SU-DHL-6 (cell line): ENCODE measurements around the gene CD8A.
"Not testable (repeated sequence)": the region's sequence is repeated elsewhere in the genome, so short reads cannot be mapped to it uniquely, and the experiment has no call there.

Experiments
- EZH2phosphoT487 ChIP-seq: fragments of 200-600 bp; sonication (generic), shearing (Covaris generic); conservative IDR thresholded peaks from 2 replicates; pipeline ENCODE4 v1.6.1; 2018; ENCODE audit warnings: mild to moderate bottlenecking, antibody characterized with exemption, low read length, moderate library complexity, mixed read lengths
- TF ChIP-seq, protein P1 (sequence below): fragments of 200-600 bp; sonication (generic); IDR thresholded peaks from one replicate; pipeline ENCODE4 v1.5.1; 2017; ENCODE audit warnings: antibody characterized with exemption, mild to moderate bottlenecking, low read length, moderate library complexity; ENCODE audit not compliant: insufficient read depth, poor library complexity, severe bottlenecking

- TF ChIP-seq, protein P1, sequence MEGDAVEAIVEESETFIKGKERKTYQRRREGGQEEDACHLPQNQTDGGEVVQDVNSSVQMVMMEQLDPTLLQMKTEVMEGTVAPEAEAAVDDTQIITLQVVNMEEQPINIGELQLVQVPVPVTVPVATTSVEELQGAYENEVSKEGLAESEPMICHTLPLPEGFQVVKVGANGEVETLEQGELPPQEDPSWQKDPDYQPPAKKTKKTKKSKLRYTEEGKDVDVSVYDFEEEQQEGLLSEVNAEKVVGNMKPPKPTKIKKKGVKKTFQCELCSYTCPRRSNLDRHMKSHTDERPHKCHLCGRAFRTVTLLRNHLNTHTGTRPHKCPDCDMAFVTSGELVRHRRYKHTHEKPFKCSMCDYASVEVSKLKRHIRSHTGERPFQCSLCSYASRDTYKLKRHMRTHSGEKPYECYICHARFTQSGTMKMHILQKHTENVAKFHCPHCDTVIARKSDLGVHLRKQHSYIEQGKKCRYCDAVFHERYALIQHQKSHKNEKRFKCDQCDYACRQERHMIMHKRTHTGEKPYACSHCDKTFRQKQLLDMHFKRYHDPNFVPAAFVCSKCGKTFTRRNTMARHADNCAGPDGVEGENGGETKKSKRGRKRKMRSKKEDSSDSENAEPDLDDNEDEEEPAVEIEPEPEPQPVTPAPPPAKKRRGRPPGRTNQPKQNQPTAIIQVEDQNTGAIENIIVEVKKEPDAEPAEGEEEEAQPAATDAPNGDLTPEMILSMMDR: not testable (repeated sequence)
- TF ChIP-seq EZH2phosphoT487: not testable (repeated sequence)
Measured at GRCh38 chr2:86741889-86742498, 48.7 kb downstream of the CD8A start.
